ENCODE data around the gene C9orf72. TPM values are rescaled to one million over a fixed set of nuclear protein-coding genes. Genes with fewer than 3 reads are reported as not detected.
"Not testable (repeated sequence)": the region's sequence is repeated elsewhere in the genome, so short reads cannot be mapped to it uniquely, and the experiment has no call there.

The C9orf72 gene
- total RNA-seq, 1 donor from 2014 or later: 18.7 TPM

GRCh38 chr9:27528076-27528885 is 45.0 kb downstream of the C9orf72 start:
- intact Hi-C loops (cut with DNase I): loop anchor here (5.0 kb wide), 3 partner anchors 96 to 176 kb away; no protein-coding TSS in a partner anchor
- ATAC-seq: peak; percentile 82

GRCh38 chr9:27527702-27528075 is 45.6 kb downstream of the C9orf72 start:
- ATAC-seq (no peak), DNase-seq (ENCODE audit: missing footprints) (no peak)
- intact Hi-C loops (cut with DNase I): loop anchor here (5.0 kb wide), 3 partner anchors 95 to 175 kb away; no protein-coding TSS in a partner anchor

More at GRCh38 chr9:27528076-27528885, 45.0 kb downstream of the C9orf72 start:
- DNase-seq (ENCODE audit: missing footprints): peak; percentile 80

DNA sequence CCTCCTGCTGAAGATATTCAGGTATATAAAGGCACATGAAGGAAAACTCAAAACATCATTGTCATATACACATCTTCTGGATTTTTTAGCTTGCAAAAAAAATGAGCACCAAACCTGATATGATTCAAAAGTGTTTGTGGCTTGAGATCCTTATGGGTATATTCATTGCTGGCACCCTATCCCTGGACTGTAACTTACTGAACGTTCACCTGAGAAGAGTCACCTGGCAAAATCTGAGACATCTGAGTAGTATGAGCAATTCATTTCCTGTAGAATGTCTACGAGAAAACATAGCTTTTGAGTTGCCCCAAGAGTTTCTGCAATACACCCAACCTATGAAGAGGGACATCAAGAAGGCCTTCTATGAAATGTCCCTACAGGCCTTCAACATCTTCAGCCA is 49.0 kb downstream of the C9orf72 start, which contains the start of gene IFNK:
Gene IFNK (plus strand): TSS at position 55 of the 400 bp plus-strand sequence. CDS start 47 bp downstream, at position 102.
- no peak for DNase-seq (ENCODE audit: missing footprints)
- intact Hi-C loops (cut with DNase I): no loop called here
- ATAC-seq: no peak

- ATAC-seq (no peak), DNase-seq (ENCODE audit: missing footprints) (no peak)
Measured at GRCh38 chr9:27523141-27523540, 50.1 kb downstream of the C9orf72 start.

GRCh38 chr9:27520986-27521385 is 52.3 kb downstream of the C9orf72 start:
- DNase-seq (ENCODE audit: missing footprints): no peak
- intact Hi-C loops (cut with DNase I): no loop called here
- ATAC-seq: no peak

More at GRCh38 chr9:27523141-27523540, 50.1 kb downstream of the C9orf72 start:
- intact Hi-C loops (cut with DNase I): no loop called here

- no peak for ATAC-seq
- DNase-seq (ENCODE audit: missing footprints): no peak
- intact Hi-C loops (cut with DNase I): no loop called here
Measured at GRCh38 chr9:27519466-27520465, 53.5 kb downstream of the C9orf72 start.

GRCh38 chr9:27518809-27519208 is 54.5 kb downstream of the C9orf72 start:
- no peak for ATAC-seq
- intact Hi-C loops (cut with DNase I): no loop called here
- DNase-seq (ENCODE audit: missing footprints): no peak

DNA sequence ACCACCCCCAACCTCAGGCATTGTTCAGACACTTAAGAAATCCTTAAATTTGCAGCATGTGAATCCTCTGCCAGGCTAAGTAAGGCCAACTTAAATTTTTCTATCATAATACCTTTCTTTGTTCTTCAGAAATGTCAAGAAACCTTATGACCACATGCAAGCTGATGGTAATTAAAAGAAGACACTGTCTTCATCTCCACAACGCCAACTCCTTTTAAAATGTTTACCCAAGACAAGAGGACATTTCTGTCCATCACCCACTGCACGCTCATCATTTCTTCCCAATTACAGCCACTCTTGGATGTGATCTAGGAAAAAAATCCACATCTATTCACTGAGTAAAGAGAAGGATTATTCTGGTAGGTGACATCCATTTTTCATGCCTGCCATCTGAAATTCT is 55.3 kb downstream of the C9orf72 start:
- no peak for DNase-seq (ENCODE audit: missing footprints)
- no peak for ATAC-seq
- intact Hi-C loops (cut with DNase I): no loop called here

DNA sequence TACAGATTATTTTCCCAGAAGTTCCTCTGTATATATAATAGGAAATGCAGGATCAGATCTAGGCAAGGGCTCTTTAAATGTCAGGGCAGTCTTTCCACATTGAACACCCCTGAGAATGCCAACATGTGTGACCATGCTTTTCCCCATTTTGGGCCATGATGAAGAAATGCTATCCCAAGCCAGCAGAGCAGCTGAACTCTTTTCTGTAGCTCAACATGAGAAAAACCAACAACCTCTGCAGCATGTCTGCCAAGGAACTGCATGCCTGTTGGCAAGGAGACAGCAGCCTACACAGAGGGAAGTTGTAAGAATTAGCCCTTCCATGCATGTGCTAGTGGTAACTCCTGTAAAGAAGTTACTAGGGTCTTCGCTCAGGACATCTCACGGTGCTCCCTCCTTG is 58.7 kb downstream of the C9orf72 start:
- no peak for DNase-seq (ENCODE audit: missing footprints)
- ATAC-seq: peak; percentile 67

GRCh38 chr9:27511771-27512170 is 61.5 kb downstream of the C9orf72 start:
- ATAC-seq (no peak), DNase-seq (ENCODE audit: missing footprints) (no peak)
- intact Hi-C loops (cut with DNase I): no loop called here

More for the DNA sequence above, 58.7 kb downstream of the C9orf72 start:
- intact Hi-C loops (cut with DNase I): no loop called here

- intact Hi-C loops (cut with DNase I): no loop called here
- no peak for ATAC-seq
- DNase-seq (ENCODE audit: missing footprints): no peak
Measured at GRCh38 chr9:27510780-27511179, 62.5 kb downstream of the C9orf72 start.

DNA sequence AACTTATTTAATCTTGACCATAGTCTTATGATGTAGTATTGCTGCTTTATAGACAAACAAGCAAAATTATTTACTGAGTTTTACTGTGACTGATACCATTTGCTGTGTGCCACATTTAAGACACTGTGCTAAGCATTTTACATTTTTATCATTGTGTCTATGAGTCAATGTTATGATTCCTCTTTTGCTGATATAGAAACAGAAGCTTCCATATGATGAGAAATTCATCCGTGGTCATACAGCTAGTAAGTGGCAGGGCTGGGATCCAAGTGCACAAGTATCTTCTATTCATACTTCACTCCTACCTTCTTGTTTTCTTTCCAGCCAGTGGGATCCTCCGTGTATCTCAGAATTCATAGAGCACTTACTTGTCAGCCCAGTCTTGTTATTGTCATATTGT is 66.3 kb downstream of the C9orf72 start:
- ATAC-seq (no peak), DNase-seq (ENCODE audit: missing footprints) (no peak)
- intact Hi-C loops (cut with DNase I): no loop called here

GRCh38 chr9:27505744-27506161 is 67.5 kb downstream of the C9orf72 start:
- intact Hi-C loops (cut with DNase I): no loop called here
- DNase-seq (ENCODE audit: missing footprints): no peak
- ATAC-seq: no peak

- DNase-seq (ENCODE audit: missing footprints) (no peak), ATAC-seq (no peak)
- intact Hi-C loops (cut with DNase I): no loop called here
Measured at GRCh38 chr9:27504259-27504658, 69.0 kb downstream of the C9orf72 start.

GRCh38 chr9:27503623-27504022 is 69.7 kb downstream of the C9orf72 start:
- intact Hi-C loops (cut with DNase I): no loop called here
- no peak for ATAC-seq

DNA sequence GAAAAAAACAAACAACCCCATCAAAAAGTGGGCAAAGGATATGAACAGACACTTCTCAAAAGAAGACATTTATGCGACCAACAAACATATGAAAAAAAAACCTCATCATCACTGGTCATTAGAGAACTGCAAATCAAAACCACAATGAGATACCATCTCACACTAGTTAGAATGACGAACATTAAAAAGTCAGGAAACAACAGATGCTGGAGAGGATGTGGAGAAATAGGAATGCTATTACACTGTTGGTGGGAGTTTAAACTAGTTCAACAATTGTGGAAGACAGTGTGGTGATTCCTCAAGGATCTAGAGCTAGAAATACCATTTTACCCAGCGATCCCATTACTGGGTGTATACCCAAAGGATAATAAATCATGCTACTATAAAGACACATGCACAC is 72.4 kb downstream of the C9orf72 start:
- intact Hi-C loops (cut with DNase I); DNase-seq (ENCODE audit: missing footprints); ATAC-seq: not testable (repeated sequence)

More at GRCh38 chr9:27503623-27504022, 69.7 kb downstream of the C9orf72 start:
- DNase-seq (ENCODE audit: missing footprints): no peak

DNA sequence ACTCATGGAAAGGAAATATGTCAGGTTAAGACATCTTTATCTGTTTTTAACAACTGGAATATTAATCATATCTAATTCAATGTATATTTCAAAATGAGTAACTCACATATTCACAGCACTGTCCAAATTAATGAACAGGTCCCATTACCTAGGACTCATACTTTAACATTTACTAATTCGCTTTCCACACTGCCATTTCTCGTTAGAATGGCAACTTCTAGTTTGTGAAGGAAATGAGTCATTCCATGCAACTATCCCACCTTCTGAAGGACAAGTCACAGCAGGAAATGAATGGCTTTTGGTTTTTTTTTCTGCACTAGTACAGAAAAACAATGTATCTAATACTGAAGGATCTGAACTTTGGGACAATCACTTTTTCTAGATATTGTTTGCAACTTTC is 73.8 kb downstream of the C9orf72 start:
- DNase-seq (ENCODE audit: missing footprints) (no peak), ATAC-seq (no peak)
- intact Hi-C loops (cut with DNase I): loop anchor here (10.0 kb wide), 1 partner anchor 55 kb away; no protein-coding TSS in a partner anchor

DNA sequence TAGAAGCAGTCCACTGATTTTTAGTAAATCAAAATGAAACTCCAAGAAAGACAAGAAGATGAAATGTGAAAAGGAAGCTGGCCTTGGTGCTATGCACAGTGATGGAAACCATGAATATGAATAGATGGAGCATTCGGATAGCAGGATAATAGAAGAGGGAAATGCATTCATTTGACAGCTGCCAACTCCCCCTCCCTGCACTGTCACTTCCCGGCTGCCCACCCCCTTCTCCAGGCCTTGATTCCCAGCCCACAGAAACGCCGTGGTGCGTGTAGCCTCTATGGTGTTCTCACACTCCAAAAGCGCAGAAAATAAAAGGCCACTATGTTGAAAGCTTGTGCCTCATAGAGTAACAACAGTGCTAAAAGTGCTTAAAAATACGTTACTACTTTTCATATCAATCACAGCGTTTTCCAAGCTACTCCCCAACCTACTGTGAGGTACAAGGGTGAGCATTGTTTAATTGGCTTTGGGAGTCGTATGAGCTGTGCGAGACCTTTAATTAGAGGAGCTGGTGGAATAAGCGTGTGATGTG is 75.3 kb downstream of the C9orf72 start:
- DNase-seq (ENCODE audit: missing footprints): no peak
- intact Hi-C loops (cut with DNase I): loop anchor here (10.0 kb wide), 1 partner anchor 53 kb away; no protein-coding TSS in a partner anchor
- ATAC-seq: no peak
